CD4-positive, alpha-beta T cell (primary cell): ENCODE data around the gene CYTH4. TPM values are rescaled to one million over a fixed set of nuclear protein-coding genes. Genes with fewer than 3 reads are reported as not detected.

ENCODE experiments used
- ATAC-seq: fragments of 200-7000 bp; cut with Tn5 transposase; one replicate; pipeline ENCODE4 v1.10.0; 2022; ENCODE audit warnings: mild to moderate bottlenecking; ENCODE audit not compliant: poor library complexity
- CTCF ChIA-PET: fragments of 350-600 bp; sonication (Branson Sonifier 250); formaldehyde crosslinking; loops from one replicate; lab custom pipeline; 2021; ENCODE audit warnings: antibody characterized with exemption, inconsistent platforms; lab: Charles Lee
- POLR2A ChIA-PET: fragments of 350-600 bp; sonication (Branson Sonifier 250); formaldehyde crosslinking; loops from one replicate; lab custom pipeline; 2021; ENCODE audit warnings: antibody characterized with exemption, inconsistent platforms; lab: Charles Lee
- DNase-seq, 14 experiments: peaks; one replicate each; pipeline ENCODE4 v3.0.0-alpha.2; 2013 to 2020; ENCODE audit warnings: mixed read lengths in 2 of 14
- H3K27ac ChIP-seq, 2 donors: one replicate each; pipeline versions ENCODE4 v1.5.1 to v1.7.0; 2013; ENCODE audit warnings: low read length in 2 of 2, low read depth in 1 of 2, mild to moderate bottlenecking in 1 of 2
- H3K27me3 ChIP-seq, 2 experiments: 1 replicate in 1 of 2; 2 replicates in 1 of 2; pipeline versions ENCODE4 v1.6.1 to v1.7.0; 2013; ENCODE audit warnings: low read length in 2 of 2, control low read depth in 1 of 2, mild to moderate bottlenecking in 1 of 2, moderate library complexity in 1 of 2; ENCODE audit not compliant: insufficient read depth in 2 of 2, control insufficient read depth in 1 of 2
- H3K36me3 ChIP-seq: one replicate; pipeline ENCODE4 v1.6.1; 2013; ENCODE audit warnings: low read length, control low read depth; ENCODE audit not compliant: insufficient read depth
- H3K4me1 ChIP-seq: one replicate; pipeline ENCODE4 v1.6.1; 2013; ENCODE audit warnings: low read length, control low read depth; ENCODE audit not compliant: insufficient read depth
- H3K4me3 ChIP-seq: one replicate; pipeline ENCODE4 v1.5.1; 2013; ENCODE audit warnings: mild to moderate bottlenecking, low read length, moderate library complexity
- H3K9me3 ChIP-seq, 2 experiments: 1 replicate in 1 of 2; 2 replicates in 1 of 2; pipeline versions ENCODE4 v1.6.1 to v1.7.0; 2013; ENCODE audit warnings: low read length in 2 of 2, mild to moderate bottlenecking in 2 of 2, control low read depth in 1 of 2, moderate library complexity in 1 of 2; ENCODE audit not compliant: control insufficient read depth in 1 of 2, insufficient read depth in 1 of 2
- H3K27ac Mint-ChIP-seq: one replicate; pipeline ENCODE4 v1.8.0; 2020; ENCODE audit warnings: mixed read lengths
- H3K27me3 Mint-ChIP-seq: one replicate; pipeline ENCODE4 v1.8.0; 2021; ENCODE audit warnings: mixed read lengths
- H3K36me3 Mint-ChIP-seq: one replicate; pipeline ENCODE4 v1.8.0; 2021; ENCODE audit warnings: low read depth, mixed read lengths
- H3K4me1 Mint-ChIP-seq: one replicate; pipeline ENCODE4 v1.8.0; 2021; ENCODE audit warnings: low read depth, mixed read lengths
- H3K4me3 Mint-ChIP-seq: one replicate; pipeline ENCODE4 v1.8.0; 2020; ENCODE audit warnings: mild to moderate bottlenecking, mixed read lengths
- H3K9me3 Mint-ChIP-seq: one replicate; pipeline ENCODE4 v1.8.0; 2020; ENCODE audit warnings: mixed read lengths
- CTCF ChIP-seq: fragments of 200-600 bp; IDR thresholded peaks from one replicate; pipeline ENCODE4 v1.8.0; 2022; ENCODE audit warnings: antibody characterized with exemption, mild to moderate bottlenecking
- intact Hi-C, 2 experiments: fragments of 100-400 bp; cut with DNase I in 1 of 2; cut with micrococcal nuclease in 1 of 2; formaldehyde crosslinking; loops; one replicate each; pipeline versions ENCODE4 v1.15.1 to v1.9.0; 2023 to 2025; cut with DNase I, micrococcal nuclease
- total RNA-seq, 174 experiments: library from RNA in 2 of 174; stranded (reverse) in 2 of 174; gene quantifications; one replicate each; pipeline ENCODE4 v1.2.3 and lab custom pipeline; 2021 to 2026

The CYTH4 gene
- total RNA-seq, 2 experiments from 2014 or later = 134 to 138 TPM

GRCh38 chr22:37313376-37314314, 31.3 kb downstream of the CYTH4 start:
- intact Hi-C loops = no loop called here
- POLR2A ChIA-PET = interaction anchor here (0.7 to 5.9 kb wide), 12 partner anchors 9 to 156 kb away, joined by 3 to 35 read pairs (median 6); partner anchors contain the start of genes CYTH4 and RAC2

GRCh38 chr22:37314315-37315074, 32.2 kb downstream of the CYTH4 start:
- Histone ChIP-seq H3K4me3 (no peak overlapping the region), H3K9me3 (no peaks in the 10 kb centered on the region), H3K27me3 (no peaks in the 10 kb centered on the region), H3K27ac (peak overlapping the region; percentile 7 to 44), H3K4me1 (peaks cover 76% of the 10 kb centered on the region), H3K36me3 (peaks cover 47% of the 10 kb centered on the region)
- no peak for TF ChIP-seq CTCF
- DNase-seq (peak in 4 of 14 experiments; percentile 34 to 83 (median 62)), ATAC-seq (peak; percentile 25)
- CTCF ChIA-PET = no interaction called here
- peaks cover 50% of the 10 kb centered on the region for H3K36me3 Mint-ChIP-seq
- no peaks in the 10 kb centered on the region for H3K27me3 Mint-ChIP-seq
- POLR2A ChIA-PET = interaction anchor here (0.7 to 5.9 kb wide), 13 partner anchors 10 to 155 kb away, joined by 3 to 35 read pairs (median 6); partner anchors contain the start of genes CYTH4 and RAC2
- intact Hi-C loops = no loop called here
- no peaks in the 10 kb centered on the region for H3K9me3 Mint-ChIP-seq
- peak overlapping the region; percentile 30 for H3K4me3 Mint-ChIP-seq
- H3K4me1 Mint-ChIP-seq = peaks cover 56% of the 10 kb centered on the region
- H3K27ac Mint-ChIP-seq = peak overlapping the region; percentile 95

More at GRCh38 chr22:37313376-37314314, 31.3 kb downstream of the CYTH4 start:
- no peak overlapping the region for H3K4me3 ChIP-seq
- H3K36me3 Mint-ChIP-seq = peaks cover 55% of the 10 kb centered on the region
- no peaks in the 10 kb centered on the region for H3K27me3 ChIP-seq
- peaks cover 54% of the 10 kb centered on the region for H3K36me3 ChIP-seq
- peak overlapping the region; percentile 95 for H3K27ac Mint-ChIP-seq
- H3K27ac ChIP-seq = peak overlapping the region in 1 of 2 donors; percentile 17
- H3K9me3 ChIP-seq = no peaks in the 10 kb centered on the region
- TF ChIP-seq CTCF = no peak
- peaks cover 65% of the 10 kb centered on the region for H3K4me1 Mint-ChIP-seq
- H3K4me1 ChIP-seq = peaks cover 84% of the 10 kb centered on the region
- H3K4me3 Mint-ChIP-seq = peak overlapping the region; percentile 30
- no peaks in the 10 kb centered on the region for H3K27me3 Mint-ChIP-seq
- ATAC-seq (no peak), DNase-seq (no peak)
- no peaks in the 10 kb centered on the region for H3K9me3 Mint-ChIP-seq
- CTCF ChIA-PET = no interaction called here

GRCh38 chr22:37316405-37316804, 34.1 kb downstream of the CYTH4 start:
- peak overlapping the region; percentile 47 for H3K27ac Mint-ChIP-seq
- peaks cover 39% of the 10 kb centered on the region for H3K4me1 Mint-ChIP-seq
- no peak overlapping the region for H3K27ac ChIP-seq
- no peak for TF ChIP-seq CTCF
- peak; percentile 4 for ATAC-seq
- H3K9me3 ChIP-seq = no peaks in the 10 kb centered on the region
- no peaks in the 10 kb centered on the region for H3K27me3 ChIP-seq
- peaks cover 29% of the 10 kb centered on the region for H3K36me3 ChIP-seq
- DNase-seq = no peak
- POLR2A ChIA-PET = interaction anchor here (0.7 to 5.9 kb wide), 3 partner anchors 32 to 74 kb away, joined by 4 to 35 read pairs (median 12); partner anchors contain the start of gene CYTH4
- peaks cover 30% of the 10 kb centered on the region for H3K36me3 Mint-ChIP-seq
- no peak overlapping the region for H3K4me3 Mint-ChIP-seq
- no peak overlapping the region for H3K4me3 ChIP-seq
- no peaks in the 10 kb centered on the region for H3K9me3 Mint-ChIP-seq
- intact Hi-C loops = loop anchor here (2.0 kb wide), 3 partner anchors 50 to 250 kb away; no protein-coding TSS in a partner anchor
- CTCF ChIA-PET = interaction anchor here (0.9 to 2.4 kb wide), 11 partner anchors 11 to 251 kb away, joined by 3 to 9 read pairs (median 4); partner anchors contain the start of gene RAC2
- peaks cover 57% of the 10 kb centered on the region for H3K4me1 ChIP-seq
- H3K27me3 Mint-ChIP-seq = no peaks in the 10 kb centered on the region
